GM19467 (cell line): ENCODE results near the gene CDC42BPB.
A peak's percentile ranks its signal among the peaks of the same experiment; 100 is the strongest.
"Not testable (repeated sequence)": the region's sequence is repeated elsewhere in the genome, so short reads cannot be mapped to it uniquely, and the experiment has no call there.

Experiments used
- ATAC-seq: cut with Tn5 transposase; IDR thresholded peaks from one replicate; pipeline ENCODE4 v1.9.1; 2021; ENCODE audit warnings: mild to moderate bottlenecking, moderate library complexity; ENCODE audit not compliant: unreplicated experiment

Gene CDC42BPB

DNA sequence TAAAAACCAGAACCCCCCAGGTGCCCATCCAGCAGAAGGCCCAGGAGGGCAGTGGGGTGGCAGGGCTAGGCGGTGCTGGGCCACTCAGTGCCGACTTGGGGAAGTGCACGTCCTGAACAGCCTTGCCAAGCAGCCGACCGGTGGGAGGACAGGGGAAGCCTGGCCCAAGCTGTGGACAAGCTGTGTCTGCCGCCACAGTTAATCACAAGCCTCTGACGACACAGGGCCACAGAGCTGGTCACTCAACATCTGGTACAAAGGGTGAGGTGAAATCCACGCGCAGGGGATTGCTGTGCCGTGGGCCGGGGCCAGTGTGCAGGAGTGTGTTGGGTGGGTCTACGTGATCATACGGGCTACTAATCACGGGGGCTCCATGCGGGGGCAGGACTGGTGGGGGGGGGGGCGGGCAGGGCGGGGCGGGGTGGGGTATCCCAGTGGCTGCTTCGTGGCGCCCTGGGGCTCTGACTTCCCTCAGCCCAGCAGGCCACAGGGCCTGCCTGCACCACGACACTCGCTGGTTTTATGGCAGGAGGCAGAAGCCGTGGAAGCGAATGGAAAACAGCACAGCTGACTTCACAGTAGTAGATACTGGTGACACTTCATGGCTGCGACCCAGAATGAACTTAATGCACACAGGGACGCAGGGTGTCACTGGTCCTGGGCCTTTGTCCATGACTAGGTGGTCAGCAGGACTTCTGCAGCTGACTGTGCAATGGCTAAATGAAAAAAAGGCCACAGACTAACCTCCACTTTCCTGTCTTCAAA is 124.7 kb downstream of the CDC42BPB start:
- no peak for ATAC-seq

DNA sequence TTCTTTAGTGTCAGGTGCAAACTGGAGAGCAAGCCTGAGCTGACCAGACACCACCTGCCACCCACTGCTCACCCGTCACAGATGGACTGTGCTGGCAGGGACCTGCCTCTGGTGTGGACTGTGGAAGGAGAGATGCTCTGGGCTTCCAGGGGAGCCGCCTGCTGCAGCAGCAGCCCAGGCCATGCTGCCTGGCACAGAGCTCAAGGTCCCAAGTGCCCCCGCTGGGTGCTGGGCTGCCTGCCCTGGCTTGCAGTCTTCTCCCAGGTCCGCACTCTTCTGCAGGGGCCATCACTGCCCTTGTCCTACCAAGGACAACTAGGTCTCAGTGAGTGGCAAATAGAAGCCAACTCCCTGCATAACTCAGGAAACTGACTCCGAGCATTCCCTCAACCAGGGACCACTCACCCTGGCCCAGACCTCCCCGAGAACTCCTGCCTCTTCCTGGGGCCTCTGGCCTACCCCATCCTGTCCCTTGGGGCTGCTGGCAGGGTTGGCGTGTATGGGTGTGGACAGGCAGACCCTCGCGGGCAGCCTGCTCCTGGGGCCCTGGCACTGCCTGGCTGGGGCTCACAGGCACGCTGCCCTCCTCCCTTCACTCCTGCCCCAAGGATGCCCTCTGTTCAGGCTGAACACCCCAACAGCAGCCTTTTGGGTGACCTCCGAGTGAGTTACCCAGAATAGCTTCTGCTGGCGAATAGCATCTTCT is 125.6 kb downstream of the CDC42BPB start:
- ATAC-seq, result no peak

DNA sequence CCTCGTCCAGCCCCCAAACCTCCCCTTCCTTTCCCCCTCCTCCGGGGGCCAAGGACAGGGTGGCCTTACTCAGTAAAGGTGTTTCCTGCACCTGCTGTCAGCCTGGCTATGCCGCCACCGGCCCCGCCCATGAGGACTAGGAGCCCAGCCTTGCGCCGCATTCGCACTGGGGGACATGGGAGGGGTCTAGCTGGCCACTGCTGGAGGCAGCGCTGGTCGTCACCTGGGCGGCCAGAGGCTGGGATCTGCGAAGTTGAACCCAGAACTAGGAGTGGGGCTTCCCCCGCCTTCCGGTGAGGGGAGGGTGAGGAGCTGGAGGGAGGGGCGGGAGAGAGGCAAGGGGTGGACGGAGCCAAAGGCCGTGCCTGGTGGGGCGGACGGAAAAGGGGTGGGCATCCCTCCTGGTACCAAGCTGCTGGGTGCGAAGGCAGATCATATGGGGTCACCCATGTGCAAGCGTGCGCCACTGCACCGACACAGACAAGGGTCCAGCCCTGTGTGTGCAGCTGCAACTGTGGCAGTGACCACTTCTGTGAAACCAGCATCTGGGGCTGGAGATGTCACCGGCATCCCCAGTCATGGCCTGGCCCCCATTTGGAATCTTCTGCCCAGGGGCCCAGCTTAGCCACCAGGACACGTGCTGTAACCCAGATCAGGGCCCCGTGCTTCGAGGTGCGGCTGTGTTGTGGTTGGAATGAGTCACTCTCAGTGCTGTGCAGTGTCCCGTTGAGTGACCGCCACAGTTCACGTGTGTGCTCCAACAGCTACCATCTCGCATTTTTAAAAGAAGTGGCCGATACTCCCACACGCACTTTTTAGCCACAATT is 126.4 kb downstream of the CDC42BPB start:
- ATAC-seq, result no peak

DNA sequence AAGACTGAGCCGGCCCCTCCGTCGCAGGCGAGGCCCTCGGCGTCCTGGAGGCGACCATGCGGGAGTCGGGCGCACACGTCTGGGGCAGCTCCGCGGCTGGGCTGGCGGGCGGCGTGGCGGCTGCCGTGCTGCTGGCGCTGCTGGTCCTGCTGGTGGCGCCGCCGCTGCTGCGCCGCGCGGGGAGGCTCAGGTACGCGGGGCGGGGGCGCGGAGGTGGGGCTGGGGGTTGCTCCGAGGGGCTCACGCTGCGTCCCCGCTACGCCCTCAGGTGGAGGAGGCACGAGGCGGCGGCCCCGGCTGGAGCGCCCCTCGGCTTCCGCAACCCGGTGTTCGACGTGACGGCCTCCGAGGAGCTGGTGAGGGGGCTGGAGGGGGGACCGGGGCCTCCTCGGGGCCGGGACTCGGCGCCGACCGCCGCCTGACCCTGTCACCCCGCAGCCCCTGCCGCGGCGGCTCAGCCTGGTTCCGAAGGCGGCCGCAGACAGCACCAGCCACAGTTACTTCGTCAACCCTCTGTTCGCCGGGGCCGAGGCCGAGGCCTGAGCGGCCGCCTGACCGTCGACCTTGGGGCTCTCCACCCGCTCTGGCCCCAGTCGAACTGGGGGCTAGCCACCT is 127.1 kb downstream of the CDC42BPB start:
- ATAC-seq, result no peak

GRCh38 chr14:102929241-102930137 is 127.9 kb downstream of the CDC42BPB start:
- no peak for ATAC-seq

DNA sequence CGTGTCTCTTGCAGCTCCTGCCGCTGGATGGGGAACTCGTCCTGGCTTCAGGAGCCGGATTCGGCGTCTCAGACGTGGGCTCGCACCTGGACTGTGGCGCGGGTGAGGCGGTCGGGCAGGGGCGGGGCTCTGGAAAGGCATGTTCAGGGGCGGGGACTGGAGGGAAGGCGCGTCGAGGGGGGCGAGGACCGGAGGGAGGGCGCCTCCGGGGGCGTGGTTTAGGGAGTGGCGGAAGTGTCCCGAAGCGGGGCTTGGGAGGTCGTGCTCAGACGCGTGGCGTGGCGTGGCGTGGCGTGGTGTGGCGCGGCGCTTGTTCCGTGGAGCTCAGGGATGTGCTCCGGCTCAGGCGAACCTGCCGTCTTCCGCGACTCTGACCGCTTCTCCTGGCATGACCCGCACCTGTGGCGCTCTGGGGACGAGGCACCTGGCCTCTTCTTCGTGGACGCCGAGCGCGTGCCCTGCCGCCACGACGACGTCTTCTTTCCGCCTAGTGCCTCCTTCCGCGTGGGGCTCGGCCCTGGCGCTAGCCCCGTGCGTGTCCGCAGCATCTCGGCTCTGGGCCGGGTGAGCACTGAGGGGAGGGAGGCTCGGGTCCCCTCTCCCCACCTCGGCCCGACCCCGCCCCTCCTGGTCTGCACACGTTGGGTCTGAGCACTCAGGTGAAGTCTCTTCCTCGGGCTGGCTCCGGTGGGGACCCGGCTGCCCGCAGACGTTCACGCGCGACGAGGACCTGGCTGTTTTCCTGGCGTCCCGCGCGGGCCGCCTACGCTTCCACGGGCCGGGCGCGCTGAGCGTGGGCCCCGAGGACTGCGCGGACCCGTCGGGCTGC is 128.7 kb downstream of the CDC42BPB start:
- peak; percentile 52 for ATAC-seq

DNA sequence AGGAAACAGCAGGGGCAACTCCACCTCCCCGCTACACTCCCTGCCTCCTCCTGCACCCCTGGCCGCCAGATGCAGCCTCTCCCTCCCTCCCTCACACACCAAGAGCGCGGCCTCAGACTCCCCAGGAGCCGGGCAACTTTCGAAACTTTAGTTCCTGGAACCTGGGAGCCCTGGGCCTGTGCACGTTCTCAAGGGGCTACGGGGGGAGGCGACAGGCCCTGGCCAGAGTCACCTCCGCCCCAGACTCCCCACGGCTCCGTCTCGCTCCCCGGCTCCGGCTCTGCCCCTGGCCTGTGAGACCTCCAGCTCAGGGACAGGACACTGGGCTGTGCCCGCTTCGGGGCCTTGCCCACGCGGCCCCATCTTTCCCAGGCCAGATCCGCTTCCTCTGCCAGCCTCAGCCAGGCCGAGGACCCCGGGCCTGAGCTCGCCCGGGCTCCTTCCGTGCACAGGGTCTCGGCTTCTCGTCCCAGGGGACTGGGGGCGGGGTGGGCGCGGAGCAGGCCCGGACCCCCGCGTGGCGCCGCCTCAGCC is 129.4 kb downstream of the CDC42BPB start:
- ATAC-seq, result peak; percentile 3

GRCh38 chr14:102927346-102927877 is 129.9 kb downstream of the CDC42BPB start:
- ATAC-seq, result no peak

DNA sequence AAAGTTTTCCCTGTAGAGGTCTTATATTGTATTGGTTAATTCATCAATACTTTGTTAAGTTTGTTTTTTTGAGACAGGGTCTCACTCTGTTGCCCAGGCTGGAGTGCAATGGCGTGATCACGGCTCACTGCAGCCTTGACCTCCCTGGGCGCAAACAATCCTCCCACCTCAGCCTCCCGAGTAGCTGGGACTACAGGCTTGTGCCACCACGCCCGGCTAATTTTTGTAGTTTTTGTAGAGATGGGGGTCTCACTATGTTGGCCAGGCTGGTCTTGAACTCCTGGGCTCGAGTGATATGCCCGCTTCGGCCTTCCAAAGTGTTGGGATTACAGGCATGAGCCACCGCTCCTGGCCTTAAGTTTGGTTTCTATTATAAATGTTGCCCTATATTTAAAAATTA is 130.5 kb downstream of the CDC42BPB start:
- not testable (repeated sequence) for ATAC-seq

GRCh38 chr14:102926104-102926503 is 131.2 kb downstream of the CDC42BPB start:
- ATAC-seq, result no peak

DNA sequence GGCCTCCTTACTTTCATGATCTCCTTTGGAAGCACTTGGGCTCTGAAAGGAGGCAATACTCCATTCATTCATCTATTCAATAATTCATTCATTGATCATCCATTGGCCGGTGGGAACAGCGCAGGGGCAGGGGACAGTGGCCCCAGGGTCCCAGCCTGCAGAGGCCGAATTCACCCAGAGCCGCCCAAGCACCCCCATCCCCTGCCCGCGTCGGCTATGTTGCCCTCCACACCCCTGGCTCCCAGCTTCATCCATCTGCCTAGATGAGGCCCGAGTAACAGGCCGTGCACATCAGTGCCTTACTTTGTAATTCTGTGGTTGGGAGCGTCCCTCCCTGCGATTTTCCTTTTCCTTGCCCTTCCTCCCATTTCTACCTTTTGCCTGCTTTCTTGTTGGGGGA is 131.7 kb downstream of the CDC42BPB start:
- ATAC-seq, result no peak

DNA sequence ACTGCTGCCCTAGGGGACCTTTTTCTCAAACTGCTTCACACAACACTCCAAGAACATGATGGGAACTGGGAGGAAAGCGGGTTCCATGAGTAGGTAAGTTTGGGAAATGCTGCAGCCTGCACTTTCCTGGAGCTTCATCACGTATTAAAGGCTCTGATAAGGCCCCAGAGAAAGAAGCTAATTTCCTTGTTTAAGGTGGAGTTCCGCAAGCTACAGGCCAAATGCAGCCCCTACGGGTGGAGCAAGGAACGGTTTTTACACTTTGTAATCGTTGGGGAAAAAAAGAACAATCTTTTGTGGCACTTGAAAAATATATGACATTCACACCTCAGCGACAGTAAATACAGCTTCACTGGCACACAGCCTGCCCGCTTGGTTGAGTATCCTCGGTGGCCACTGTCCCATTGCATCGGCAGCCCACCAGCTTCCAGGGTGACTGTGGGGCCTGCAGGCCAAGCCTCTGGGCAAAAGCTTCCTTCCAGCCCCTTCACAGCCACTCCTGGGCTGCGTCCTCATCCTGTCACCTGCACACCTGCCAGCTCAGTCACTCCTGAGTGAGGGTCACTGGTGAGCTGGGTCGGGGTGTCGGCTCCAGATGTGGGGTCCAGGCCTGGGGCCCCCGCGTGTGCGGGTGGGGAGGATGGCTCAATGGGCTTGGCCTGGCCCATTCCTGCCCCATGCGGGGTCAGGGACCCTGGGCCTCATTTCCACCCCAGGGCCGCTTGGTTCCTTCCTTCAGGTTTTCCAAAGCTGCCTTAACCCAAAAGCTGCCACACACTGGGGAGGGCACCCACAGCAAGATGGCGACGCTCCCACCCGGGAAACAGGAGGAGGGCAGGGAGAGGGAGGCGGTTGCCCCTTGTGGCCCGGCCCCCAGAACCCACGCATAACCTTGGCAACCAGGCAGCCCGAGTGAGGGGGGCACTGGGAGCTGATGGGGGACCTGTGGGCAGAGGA is 132.4 kb downstream of the CDC42BPB start:
- no peak for ATAC-seq

DNA sequence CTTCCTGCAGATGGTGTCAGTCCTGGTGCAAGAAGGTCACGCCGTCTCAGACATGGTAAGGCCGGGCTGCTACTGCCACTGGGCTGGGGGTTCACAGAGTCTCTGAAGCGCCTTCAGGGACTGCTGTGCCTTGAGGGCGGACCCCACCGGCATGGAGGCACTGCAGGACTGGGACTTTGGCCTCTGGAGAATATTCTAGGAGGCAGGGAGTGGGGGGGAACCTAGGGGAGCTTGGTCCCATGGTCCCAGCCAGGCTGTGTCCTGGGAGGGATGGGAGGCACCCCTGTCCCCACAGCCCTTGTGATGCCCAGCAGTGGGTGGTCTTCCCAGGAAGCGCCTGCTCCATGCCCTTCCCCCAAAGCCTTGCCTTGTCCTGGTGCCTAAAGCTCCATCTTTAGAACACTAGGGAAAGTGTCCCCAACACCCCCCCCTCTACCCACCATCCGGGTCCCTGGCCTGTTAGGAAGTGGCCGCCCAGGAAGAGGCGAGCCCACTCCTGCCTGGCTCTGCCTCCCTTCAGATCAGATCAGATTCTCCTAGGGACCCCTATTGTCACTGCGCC is 133.3 kb downstream of the CDC42BPB start:
- ATAC-seq, result no peak

- ATAC-seq, result no peak
These were observed 134.0 kb downstream of the CDC42BPB start for GRCh38 chr14:102923201-102923924.

DNA sequence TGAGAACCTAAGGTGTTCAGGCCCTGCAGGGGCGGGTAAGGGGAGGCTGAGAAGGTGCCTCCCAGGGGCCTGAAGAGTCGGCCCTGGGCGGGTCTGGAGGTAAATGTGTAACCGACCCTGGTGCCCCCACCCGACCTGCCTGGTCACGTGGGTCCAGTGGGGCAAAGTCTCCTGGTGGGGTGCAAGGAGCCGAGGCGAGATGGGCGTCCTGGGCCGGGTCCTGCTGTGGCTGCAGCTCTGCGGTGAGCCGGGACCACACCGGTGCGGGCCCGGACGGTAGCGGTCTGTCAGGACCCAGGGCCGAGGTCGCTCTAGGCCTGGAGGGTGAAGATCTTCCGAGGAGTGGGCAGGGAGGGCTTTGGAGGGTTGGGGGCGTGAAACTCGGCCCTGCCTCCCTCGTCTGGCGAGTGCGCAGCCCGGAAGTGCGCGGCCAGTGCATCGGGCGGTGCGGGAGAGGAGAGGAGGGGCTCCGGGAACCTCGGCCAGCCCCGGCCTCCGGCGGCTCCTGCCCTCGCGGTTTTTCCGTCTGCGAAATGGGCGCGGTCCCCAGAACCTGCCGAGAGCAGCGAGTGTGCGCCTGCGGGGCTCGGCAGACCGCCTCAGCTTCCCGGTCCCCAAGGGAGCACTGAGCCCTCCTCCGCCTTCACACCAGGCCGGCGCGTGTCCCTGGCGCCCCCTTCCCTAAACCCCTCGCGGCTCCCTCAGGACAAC is 134.7 kb downstream of the CDC42BPB start, which contains the start of gene AMN:
Gene AMN, plus strand, starts transcription at position 174 of the 711 bp plus-strand sequence. Its CDS starts 26 bp downstream, at position 200.
- ATAC-seq, result no peak

DNA sequence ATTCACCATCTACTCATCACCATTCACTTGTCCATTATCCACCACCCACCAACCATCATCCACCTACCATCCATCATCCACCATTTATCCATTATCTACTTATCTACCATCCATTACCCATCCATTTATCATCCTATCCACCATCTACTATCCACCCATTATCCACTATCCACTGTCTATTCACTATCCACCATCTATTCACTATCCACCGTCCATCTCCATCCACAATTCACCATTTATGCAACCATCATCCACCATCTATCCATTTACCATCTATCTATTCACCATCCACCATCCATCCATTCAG is 136.4 kb downstream of the CDC42BPB start:
- ATAC-seq, result no peak
